GM19351 (cell line): ENCODE results near the gene NUP93.
"Not testable (repeated sequence)": the region's sequence is repeated elsewhere in the genome, so short reads cannot be mapped to it uniquely, and the experiment has no call there.

ENCODE experiments used
- ATAC-seq: cut with Tn5 transposase; IDR thresholded peaks from one replicate; pipeline ENCODE4 v1.9.1; 2021; ENCODE audit warnings: mild to moderate bottlenecking, moderate library complexity; ENCODE audit not compliant: unreplicated experiment

NUP93 gene

GRCh38 chr16:56774016-56774680, 44.2 kb downstream of the NUP93 start:
- ATAC-seq, result no peak

- no peak for ATAC-seq
Observed at GRCh38 chr16:56775162-56775561, 45.2 kb downstream of the NUP93 start.

DNA sequence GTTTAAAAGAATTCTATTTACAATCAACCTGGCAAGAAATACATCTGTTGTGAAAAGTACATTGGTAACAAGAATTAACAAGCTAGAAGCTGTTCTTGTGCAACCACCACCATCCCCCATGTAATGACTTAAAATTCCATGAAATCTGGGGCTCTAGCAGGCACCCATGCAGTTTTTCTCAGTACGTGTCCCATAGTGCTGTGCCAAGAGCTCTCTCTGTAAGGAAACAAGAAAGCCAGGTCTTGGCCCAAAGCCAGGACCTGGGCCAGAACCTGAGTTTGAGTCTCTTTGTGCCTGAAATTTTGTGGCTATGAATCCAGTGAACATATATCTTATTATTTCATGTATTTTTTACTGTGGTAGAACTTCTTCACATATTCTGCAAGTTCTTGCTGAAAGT, 46.6 kb downstream of the NUP93 start:
- no peak for ATAC-seq

DNA sequence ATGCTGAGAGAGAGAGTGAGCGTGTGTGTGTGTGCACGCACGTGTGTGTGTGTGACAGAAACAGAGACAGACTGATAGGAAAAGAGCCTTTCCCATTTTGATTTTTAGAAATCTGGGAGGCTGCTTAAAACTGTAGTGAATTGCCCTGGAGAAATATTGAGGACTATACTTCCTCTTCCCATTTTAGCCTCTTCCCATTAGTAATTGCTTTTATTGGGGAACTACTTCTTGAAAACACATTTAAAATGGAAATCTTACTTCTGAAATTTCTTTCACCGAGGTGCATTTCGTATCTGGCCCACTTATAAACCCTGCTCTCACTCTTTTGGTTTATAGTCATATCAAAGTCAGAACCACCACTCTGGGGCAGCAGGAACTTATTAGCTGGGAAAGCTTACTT, 47.1 kb downstream of the NUP93 start:
- no peak for ATAC-seq

DNA sequence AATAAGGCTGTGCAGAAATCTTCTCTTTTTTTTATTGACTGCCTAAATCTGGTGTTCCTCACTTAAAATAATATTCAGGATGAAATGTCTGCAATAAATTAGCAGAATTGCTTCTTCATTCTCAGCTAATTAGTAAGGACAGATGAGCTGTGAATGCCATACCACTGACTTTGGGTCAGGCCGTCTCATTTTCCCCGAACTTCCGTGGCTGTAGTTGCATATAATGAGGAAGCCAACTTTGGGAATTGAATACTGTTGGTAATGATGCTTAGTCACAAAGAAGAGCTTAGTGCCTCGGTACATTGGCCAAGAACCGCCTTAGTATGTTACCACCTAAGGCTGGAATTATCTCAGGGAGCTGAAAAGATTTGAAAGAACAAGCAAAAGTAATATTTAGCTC, 47.6 kb downstream of the NUP93 start:
- ATAC-seq, result no peak

- no peak for ATAC-seq
Observed at GRCh38 chr16:56779906-56780305, 50.0 kb downstream of the NUP93 start.

GRCh38 chr16:56780646-56781045, 50.7 kb downstream of the NUP93 start:
- ATAC-seq, result no peak

DNA sequence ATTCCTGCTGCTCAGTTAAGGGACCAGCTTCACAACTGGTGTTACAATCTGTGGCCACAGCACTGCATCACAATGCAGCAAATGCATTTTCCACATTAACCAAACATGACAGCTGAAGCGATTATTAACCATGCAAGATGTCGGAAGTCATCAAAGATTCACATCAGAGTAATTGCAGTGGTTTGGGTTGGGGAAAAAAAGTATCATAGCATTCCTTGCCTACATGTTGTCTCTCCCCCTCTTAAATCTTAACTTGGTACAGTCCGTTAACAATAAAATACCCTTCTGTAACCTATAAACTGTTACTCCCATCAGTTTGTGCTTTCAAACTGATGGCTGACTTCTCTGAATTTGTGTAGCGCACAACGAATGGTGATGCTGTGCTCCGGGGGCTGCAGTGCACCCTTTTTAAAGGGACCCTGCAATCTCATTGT, 51.6 kb downstream of the NUP93 start:
- ATAC-seq, result no peak

DNA sequence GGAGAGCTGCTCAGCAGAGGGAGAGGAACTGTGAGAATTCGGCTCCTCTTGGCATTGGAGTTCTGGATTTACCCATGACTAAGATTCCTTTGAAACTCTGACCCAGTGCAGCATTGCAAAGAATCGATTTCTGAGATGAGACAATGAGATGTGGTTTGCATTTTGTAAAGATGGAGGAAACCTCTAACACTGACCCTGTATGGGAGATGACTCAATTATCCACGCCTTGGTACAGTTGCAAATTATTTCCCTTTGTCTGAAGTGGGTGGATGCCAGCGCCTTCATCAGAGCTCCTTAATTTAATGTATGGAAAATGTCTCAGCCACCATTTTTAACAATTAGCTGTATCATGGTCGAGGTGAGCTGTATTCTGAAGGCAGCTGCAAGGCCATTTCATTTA, 53.4 kb downstream of the NUP93 start:
- ATAC-seq, result no peak

DNA sequence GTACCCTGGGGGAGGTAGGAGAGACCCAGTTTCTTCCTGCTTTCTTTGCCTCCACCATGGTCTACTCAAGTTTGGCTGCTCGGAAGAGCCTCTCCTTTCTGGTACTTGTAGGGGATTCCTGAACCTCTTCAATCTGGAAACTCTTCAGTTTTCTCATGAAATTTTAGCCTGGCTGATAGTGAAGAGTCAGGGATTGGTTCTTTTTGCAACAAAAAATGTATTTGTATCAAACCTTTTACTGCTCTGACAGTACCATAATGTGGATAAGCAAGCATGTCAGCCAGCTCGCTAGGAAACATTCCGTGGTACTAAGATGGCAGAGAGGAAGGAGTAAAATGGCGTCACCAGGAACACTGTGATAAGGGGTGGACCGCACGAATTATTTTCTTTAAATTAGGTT, 55.4 kb downstream of the NUP93 start:
- no peak for ATAC-seq

DNA sequence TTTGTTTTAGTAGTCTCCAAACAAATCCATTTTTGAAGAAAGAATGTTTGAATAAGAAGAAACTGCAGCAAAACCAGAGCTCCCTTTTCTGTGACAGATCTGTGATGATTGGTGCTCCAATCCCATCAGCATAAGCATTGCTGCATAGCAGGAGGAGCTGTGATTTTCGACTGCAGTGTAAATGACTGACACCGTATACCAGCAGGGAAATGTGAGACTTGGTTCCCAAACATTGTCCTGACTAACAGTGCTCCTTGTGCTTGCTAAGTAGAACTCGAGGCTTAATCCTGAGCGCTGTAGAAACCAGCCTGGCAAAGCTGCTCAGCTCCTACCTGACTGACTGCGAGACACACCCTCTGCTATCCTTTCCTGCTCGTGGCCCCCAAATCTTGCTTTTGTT, 57.2 kb downstream of the NUP93 start:
- no peak for ATAC-seq

- no peak for ATAC-seq
Observed at GRCh38 chr16:56788435-56788834, 58.5 kb downstream of the NUP93 start.

DNA sequence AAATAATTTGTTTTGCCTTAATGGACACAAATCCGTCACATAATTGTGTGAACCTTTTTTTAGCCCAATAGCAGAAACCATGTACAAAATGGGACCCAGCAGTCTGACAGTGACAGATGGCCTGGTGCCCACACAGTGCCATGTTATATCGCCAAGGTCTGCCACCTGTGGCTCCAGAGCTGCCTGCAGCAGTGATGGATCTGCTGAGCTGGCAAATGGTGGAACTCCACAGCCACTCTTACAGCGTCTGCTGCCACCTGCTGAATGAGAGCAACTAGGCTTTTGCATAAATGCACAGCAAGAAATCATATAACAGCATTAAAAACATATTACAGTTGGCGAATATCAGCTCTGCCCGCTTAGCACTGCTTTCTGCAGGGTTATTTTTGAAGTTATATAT, 59.4 kb downstream of the NUP93 start:
- no peak for ATAC-seq

DNA sequence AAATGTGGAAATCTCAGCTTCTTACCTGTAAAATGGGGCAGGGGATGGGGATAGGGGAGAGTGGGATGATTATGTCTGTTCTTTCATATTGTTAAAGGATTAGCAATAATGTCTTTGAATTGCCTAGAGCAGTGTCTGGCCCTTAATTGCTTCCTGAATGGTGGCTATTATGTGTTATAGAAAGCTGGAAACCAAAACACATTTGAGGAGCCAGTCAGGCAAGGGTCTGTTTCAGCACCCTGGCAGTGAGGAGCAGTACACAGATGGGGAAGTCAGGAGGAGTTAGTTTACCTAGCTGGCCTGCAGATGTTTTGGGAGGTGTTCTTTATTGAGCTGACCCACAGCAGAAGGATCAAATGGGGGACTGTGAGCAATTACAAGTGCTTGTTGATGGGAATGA, 63.0 kb downstream of the NUP93 start:
- ATAC-seq, result no peak

DNA sequence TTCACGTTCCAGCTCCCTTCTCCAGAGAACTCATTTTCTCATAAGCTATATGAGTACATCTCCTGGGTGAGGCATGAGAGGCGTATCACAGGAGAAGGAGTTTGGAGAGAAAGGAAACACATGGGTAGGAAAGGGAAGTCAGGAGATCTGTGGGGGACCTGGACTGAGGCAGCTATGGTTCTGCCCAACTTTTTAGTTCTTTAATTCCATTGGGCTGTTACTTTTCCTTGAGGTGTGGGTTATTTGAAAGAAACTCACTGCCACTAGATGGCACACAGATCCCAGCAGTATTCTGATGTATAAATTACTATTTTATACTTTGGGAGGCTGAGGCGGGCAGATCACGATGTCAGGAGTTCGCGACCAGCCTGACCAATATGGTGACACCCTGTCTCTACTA, 63.6 kb downstream of the NUP93 start:
- ATAC-seq, result no peak

- no peak for ATAC-seq
Observed at GRCh38 chr16:56795011-56795410, 65.1 kb downstream of the NUP93 start.

DNA sequence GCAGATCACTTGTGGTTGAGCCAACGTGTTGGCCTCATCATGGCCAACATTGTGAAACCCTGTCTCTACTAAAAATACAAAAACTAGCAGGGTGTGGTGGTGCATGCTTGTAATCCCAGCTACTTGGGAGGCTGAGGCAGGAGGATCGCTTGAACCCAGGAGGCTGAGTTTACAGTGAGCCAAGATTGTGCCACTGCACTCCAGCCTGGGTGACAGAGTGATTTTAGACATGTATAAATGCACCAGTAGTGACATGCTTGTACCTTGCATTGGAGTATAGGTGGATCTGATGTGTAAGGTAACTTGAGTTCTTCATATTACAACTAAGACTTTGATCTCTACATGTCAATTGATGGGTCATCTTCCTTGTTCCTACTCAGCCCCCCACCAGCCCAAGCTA, 67.1 kb downstream of the NUP93 start:
- not testable (repeated sequence) for ATAC-seq

- ATAC-seq, result no peak
Observed at GRCh38 chr16:56797861-56798260, 67.9 kb downstream of the NUP93 start.

DNA sequence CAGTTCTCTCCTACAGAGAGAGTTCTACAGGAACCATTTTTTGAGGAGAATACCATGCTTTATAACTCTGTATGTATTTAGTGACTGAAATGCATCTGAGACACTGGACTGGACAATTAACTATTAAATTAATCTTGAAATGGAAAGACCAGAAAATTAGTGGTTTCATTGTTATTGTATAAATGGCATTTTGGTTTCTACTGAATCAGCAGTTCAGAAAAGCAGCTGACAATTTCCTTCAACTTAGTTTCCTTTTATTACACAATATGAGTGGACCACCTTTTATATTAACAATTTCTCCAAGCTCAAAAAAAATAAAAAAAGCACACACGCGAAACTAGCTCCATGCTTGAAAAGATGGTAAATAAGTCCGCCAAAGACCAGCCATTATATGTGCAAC, 69.0 kb downstream of the NUP93 start:
- no peak for ATAC-seq

- ATAC-seq, result no peak
Observed at GRCh38 chr16:56800355-56800754, 70.4 kb downstream of the NUP93 start.

- ATAC-seq, result no peak
Observed at GRCh38 chr16:56801762-56802161, 71.8 kb downstream of the NUP93 start.

GRCh38 chr16:56807011-56807675, 77.2 kb downstream of the NUP93 start:
- no peak for ATAC-seq

- not testable (repeated sequence) for ATAC-seq
Observed at GRCh38 chr16:56807676-56808067, 77.7 kb downstream of the NUP93 start.
